Heart right ventricle (tissue), 16 donors: ENCODE results near the gene IGFALS. TPM values are rescaled to one million over a fixed set of nuclear protein-coding genes. Genes with fewer than 3 reads are reported as not detected.

Experiments used
- ATAC-seq, 8 donors: fragments of 200-7000 bp; cut with Tn5 transposase; one replicate each; pipeline ENCODE4 v1.9.1; 2020; ENCODE audit warnings: mild to moderate bottlenecking in 8 of 8, moderate library complexity in 8 of 8, moderate number of reproducible peaks in 1 of 8
- DNase-seq, 2 donors: peaks; one replicate each; pipeline ENCODE4 v3.0.0-alpha.2; 2020
- H3K27ac ChIP-seq, 10 donors: fragments of 200-600 bp; sonication (generic) in 2 of 10; one replicate each; pipeline versions ENCODE4 v1.5.0 to v1.8.0; 2020 to 2022; ENCODE audit warnings: mild to moderate bottlenecking in 3 of 10
- H3K27me3 ChIP-seq, 7 donors: fragments of 200-600 bp; one replicate each; pipeline ENCODE4 v1.8.0; 2021 to 2022; ENCODE audit warnings: mild to moderate bottlenecking in 2 of 7
- H3K36me3 ChIP-seq, 9 donors: fragments of 200-600 bp; sonication (generic) in 1 of 9; one replicate each; pipeline versions ENCODE4 v1.5.0 to v1.8.0; 2020 to 2022; ENCODE audit warnings: mild to moderate bottlenecking in 2 of 9
- H3K4me1 ChIP-seq, 9 donors: fragments of 200-600 bp; sonication (generic) in 1 of 9; one replicate each; pipeline versions ENCODE4 v1.5.0 to v1.8.0; 2020 to 2022; ENCODE audit warnings: mild to moderate bottlenecking in 4 of 9
- H3K4me3 ChIP-seq, 10 donors: fragments of 200-600 bp; sonication (generic) in 2 of 10; one replicate each; pipeline versions ENCODE4 v1.5.0 to v1.8.0; 2020 to 2022; ENCODE audit warnings: mild to moderate bottlenecking in 7 of 10, moderate library complexity in 2 of 10
- H3K9me3 ChIP-seq, 11 donors: fragments of 200-600 bp in 10 of 11; sonication (generic) in 2 of 11; one replicate each; pipeline versions ENCODE4 v1.5.0 to v1.8.0; 2013 to 2022; ENCODE audit warnings: mild to moderate bottlenecking in 2 of 11, control low read depth in 1 of 11, moderate library complexity in 1 of 11
- CTCF ChIP-seq, 9 donors: fragments of 200-600 bp; sonication (generic) in 2 of 9; IDR thresholded peaks; one replicate each; pipeline versions ENCODE4 v1.5.0 to v1.8.0; 2021 to 2022; ENCODE audit warnings: antibody characterized with exemption in 9 of 9, mild to moderate bottlenecking in 5 of 9, moderate library complexity in 1 of 9
- WGBS, 2 donors: extraction: QIAGEN DNeasy Blood & Tissue Kit; methylation state at CpG; one replicate each; pipeline ENCODE4 v1.1.7; 2013; ENCODE audit warnings: inconsistent platforms in 1 of 2; 5-methylcytosine and 5-hydroxymethylcytosine counted together
- intact Hi-C, 10 donors: fragments of 100-400 bp; cut with DNase I; formaldehyde crosslinking; loops; one replicate each; pipeline versions ENCODE4 v1.11.1 to v1.14.2; 2022
- polyA plus RNA-seq, 2 donors: library from polyadenylated mRNA; stranded (reverse); fragments of 200-250 nt; gene quantifications; one replicate each; pipeline ENCODE4 v1.2.3, GENCODE V29; 2013
- total RNA-seq, 10 donors: library from RNA; stranded (reverse); fragmentation: NEBNext Ultra II Directional in 3 of 10; extraction: Animal tissue kit (Norgen Biotek cat#: 25700) in 3 of 10; gene quantifications; one replicate each; pipeline versions ENCODE4 v1.2.1 to v1.2.4, GENCODE V29; 2021 to 2023
- donor health status: Arrhythmogenic right ventricular cardiomyopathy.
- donor health status: ischemic (EF 13 %, LVEDD 7.1; RV severe dilation, severe dysfunction).
- donor health status: healthy with polysubstance abuse.
- donor health status: DM: no; HTN: yes; CAD: no.
- donor health status: DM: no; HTN: no; CAD: no.
- donor health status: ischemic (EF 25% LVEDD 6.9; RV normal size, moderate dysfunction).
- donor health status: ischemic (EF 25% LVEDD 5.7; RV mildly dilated, moderate dysfunction).
- donor health status: healthy.
- donor health status: DM: yes; HTN: yes; CAD: no.
- donor health status: Ischemic cardiomyopathy.
- donor health status: ischemic (EF 35%, LVEDD 5.7; RV mildly dilated, moderate dysfunction).
- donor health status: nonischemic (EF 11% LVEDD 7.7; RV severe dilation, severe dysfunction).
- donor health status: DM: yes; HTN: yes; CAD: no.
- donor health status: PGD.
- donor health status: ischemic (EF 29% LVEDD 5.4; RV normal size, mild dysfunction).
- donor health status: nonischemic (EF 23%, LVEDD 6.1; RV moderate dilation, normal function).

Gene IGFALS
- total and polyA plus RNA-seq, 12 donors = 0.04 to 0.59 (median 0.13) TPM; not detected in 6

GRCh38 chr16:1759511-1759910, 34.0 kb downstream of the IGFALS start:
- Histone ChIP-seq H3K4me3 (no peak overlapping the region), H3K27me3 (no peaks in the 10 kb centered on the region), H3K36me3 (peaks cover 0 to 92% (median 24%) of the 10 kb centered on the region in 9 donors), H3K4me1 (no peaks in the 10 kb centered on the region), H3K9me3 (no peaks in the 10 kb centered on the region), H3K27ac (no peak overlapping the region)
- ATAC-seq (no peak), DNase-seq (no peak)
- WGBS, 2 donors = 96 to 97% methylated on average over 21 of the region's 21 CpGs
- TF ChIP-seq CTCF (IDR thresholded peaks at IDR 0.05) = no peak
- intact Hi-C loops = no loop called here

GRCh38 chr16:1758923-1759322, 34.6 kb downstream of the IGFALS start:
- no peaks in the 10 kb centered on the region for H3K27me3 ChIP-seq
- WGBS, 2 donors = 89 to 93% methylated on average over 18 of the region's 18 CpGs
- no peak for DNase-seq
- no peaks in the 10 kb centered on the region for H3K4me1 ChIP-seq
- H3K36me3 ChIP-seq = peaks cover 0 to 92% (median 24%) of the 10 kb centered on the region in 9 donors
- no peaks in the 10 kb centered on the region for H3K9me3 ChIP-seq
- no peak overlapping the region for H3K4me3 ChIP-seq
- intact Hi-C loops = no loop called here
- TF ChIP-seq CTCF (IDR thresholded peaks at IDR 0.05) = no peak
- no peak for ATAC-seq
- no peak overlapping the region for H3K27ac ChIP-seq

DNA sequence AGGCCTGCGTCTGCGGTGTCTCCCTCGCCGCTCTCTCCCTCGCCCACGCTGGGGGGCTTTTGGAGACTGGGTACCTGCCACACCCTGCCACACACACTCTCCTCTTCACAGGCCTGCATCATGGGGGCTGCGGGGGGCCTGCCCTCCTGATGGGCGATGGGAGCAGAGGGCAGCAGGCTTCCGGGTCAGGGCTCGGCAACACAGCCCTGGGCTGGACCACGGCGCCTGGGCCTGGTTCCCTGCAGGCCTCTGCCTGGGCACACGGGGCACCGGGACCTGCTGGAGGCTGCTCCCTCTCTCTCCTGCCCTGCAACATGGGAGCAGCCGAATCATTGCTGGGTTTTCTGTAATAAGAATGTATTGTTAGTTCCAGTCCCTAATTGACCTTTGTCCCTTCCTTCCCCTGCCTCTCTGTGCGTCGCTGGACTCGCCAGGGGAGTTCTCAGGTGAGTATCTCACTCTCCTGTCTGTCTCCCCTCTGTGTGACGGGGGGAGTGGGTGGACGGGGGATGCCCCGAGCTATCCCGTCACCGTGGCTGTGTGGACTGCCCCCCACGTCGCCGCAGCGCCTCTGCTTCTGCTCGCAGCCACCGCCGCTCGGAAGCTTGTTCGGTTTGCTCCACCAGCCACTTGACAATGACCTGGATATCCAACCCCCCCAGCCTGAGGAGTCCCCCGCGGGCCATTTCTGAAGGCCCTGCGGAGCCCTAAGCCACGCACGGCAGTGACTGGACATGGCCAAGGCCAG, 35.6 kb downstream of the IGFALS start:
- intact Hi-C loops = no loop called here
- 94 to 96% methylated on average over 37 of the region's 37 CpGs for WGBS, 2 donors
- peaks cover 0 to 92% (median 24%) of the 10 kb centered on the region in 9 donors for H3K36me3 ChIP-seq
- ATAC-seq (no peak), DNase-seq (no peak)
- no peaks in the 10 kb centered on the region for H3K9me3 ChIP-seq
- H3K4me1 ChIP-seq = no peaks in the 10 kb centered on the region
- no peaks in the 10 kb centered on the region for H3K27me3 ChIP-seq
- TF ChIP-seq CTCF (IDR thresholded peaks at IDR 0.05) = no peak
- H3K4me3 ChIP-seq = no peak overlapping the region
- no peak overlapping the region for H3K27ac ChIP-seq

DNA sequence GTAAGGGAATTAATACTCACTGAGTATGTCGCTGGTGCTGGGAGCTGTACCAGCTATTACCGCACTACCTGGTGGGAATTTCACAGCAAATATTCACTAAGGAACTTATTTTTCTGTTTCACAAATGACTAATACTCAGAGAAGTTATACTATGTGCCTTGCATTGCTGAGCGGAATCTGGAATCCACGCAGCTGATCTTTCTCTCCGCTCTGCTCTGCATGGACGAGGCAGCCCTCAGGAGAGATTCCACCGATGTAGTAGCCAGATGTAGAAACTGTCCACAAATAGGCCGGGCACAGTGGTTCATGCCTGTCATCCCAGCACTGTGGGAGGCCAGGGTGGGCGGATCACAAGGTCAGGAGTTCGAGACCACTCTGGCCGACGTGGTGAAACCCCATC, 39.3 kb downstream of the IGFALS start:
- WGBS, 2 donors = 94 to 97% methylated on average over 12 of the region's 12 CpGs
- H3K4me3 ChIP-seq = no peak overlapping the region
- H3K27ac ChIP-seq = no peak overlapping the region
- H3K4me1 ChIP-seq = no peaks in the 10 kb centered on the region
- no peak for DNase-seq
- H3K36me3 ChIP-seq = peaks cover 0 to 96% (median 18%) of the 10 kb centered on the region in 9 donors
- intact Hi-C loops = no loop called here
- H3K9me3 ChIP-seq = no peaks in the 10 kb centered on the region
- no peak for ATAC-seq
- H3K27me3 ChIP-seq = no peaks in the 10 kb centered on the region
- TF ChIP-seq CTCF (IDR thresholded peaks at IDR 0.05) = no peak
